Measurements from ENCODE around the gene KIF18B.

KIF18B gene

GRCh38 chr17:44977814-44978550 lies 30.4 kb upstream of the KIF18B start:
- TF ChIP-seq ZNF274 (IDR thresholded peaks at IDR 0.05; ENCODE audit: low read depth, low read length): no peak
- no peak overlapping the region for H3K4me3 ChIP-seq (ENCODE audit: low read length)

DNA sequence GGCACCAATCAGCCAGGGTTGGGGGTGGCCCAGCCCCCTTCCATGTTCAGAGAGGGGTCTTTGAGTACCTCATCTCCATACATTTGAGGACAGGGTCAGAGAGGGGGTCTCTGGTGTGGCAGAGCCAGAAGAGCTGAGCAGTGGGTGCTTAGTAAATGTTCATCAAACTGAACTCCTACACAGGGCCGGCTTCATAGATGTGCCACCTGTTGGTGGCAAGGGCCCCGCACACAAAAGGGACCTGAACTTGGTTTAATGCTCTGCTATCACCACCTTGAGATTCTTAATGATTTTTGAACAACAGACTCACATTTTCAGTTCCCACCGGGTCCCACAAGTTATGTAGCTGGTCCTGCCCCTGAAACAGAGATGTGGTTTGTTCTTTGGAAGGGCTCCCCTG lies 29.5 kb upstream of the KIF18B start:
- TF ChIP-seq ZNF274 (IDR thresholded peaks at IDR 0.05; ENCODE audit: low read depth, low read length): no peak
- H3K4me3 ChIP-seq (ENCODE audit: low read length): no peak overlapping the region

GRCh38 chr17:44976206-44976605 lies 28.6 kb upstream of the KIF18B start:
- TF ChIP-seq ZNF274 (IDR thresholded peaks at IDR 0.05; ENCODE audit: low read depth, low read length): no peak
- H3K4me3 ChIP-seq (ENCODE audit: low read length): no peak overlapping the region

- TF ChIP-seq ZNF274 (IDR thresholded peaks at IDR 0.05; ENCODE audit: low read depth, low read length): no peak
- no peak overlapping the region for H3K4me3 ChIP-seq (ENCODE audit: low read length)
Observed at GRCh38 chr17:44972953-44973352, 25.4 kb upstream of the KIF18B start.

- no peak for TF ChIP-seq ZNF274 (IDR thresholded peaks at IDR 0.05; ENCODE audit: low read depth, low read length)
- no peak overlapping the region for H3K4me3 ChIP-seq (ENCODE audit: low read length)
Observed at GRCh38 chr17:44971776-44972483, 24.4 kb upstream of the KIF18B start.

DNA sequence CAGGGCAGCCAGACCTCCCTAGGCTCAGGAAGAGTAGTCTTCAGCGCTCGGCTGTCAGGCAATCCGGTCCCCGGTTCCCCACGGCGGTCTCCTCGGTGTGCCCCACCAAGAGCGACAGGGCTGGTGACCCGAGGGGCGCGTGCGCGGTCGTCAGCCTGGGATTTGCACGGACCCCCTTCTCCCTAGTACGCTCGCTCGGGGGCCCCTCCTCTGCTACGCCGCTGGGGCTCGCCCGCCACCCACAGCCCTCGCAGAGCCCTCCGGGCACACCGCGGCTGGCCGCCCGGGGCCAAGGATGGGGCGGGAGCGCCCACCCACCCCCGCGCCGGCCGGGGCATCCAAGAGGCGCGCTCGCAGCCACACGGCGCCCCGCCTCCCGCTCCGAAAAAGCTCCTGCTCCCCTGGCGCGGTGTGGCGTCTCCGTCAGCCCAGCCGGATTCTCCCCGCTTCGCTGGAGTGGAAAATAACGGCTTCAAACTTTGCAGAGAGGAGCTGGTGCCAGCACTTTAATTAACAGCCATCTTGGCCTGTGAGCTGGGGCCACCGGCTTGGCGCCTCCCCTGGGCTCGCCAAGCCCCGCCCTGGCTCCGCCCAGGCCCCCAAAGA lies 22.7 kb upstream of the KIF18B start:
- H3K4me3 ChIP-seq (ENCODE audit: low read length): peak overlapping the region; percentile 27; the same call in 1 of the 2 replicates

DNA sequence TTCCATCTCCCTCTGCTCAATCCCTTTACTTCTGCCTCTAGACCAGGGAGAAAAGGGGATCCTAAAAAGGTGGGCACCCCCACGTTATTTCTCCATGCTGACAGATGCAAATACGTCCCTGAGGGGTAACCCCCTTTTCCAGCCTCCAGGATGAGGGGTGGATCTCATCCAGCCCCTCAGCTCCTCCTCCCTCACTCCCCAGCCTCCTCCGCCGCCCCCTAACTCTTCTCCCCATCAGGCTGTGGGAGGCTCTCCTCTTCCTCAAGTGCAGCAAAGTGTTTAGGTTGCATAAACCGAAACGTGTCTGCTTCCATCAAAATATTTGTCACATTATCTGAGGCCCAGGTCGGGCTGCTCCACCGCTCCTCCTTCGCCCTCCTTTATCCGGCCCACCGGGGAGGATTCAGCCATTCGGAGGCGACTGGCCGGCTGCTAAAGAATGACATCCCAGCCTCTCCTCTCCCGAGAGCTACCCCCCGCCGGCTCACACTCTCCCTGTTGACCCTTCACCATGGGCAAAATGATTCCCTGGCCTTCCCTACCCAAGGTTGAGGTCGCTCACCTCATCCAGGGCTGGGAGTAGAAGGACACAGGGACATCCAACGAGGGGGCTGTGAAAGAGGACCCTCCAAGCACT lies 21.7 kb upstream of the KIF18B start:
- H3K4me3 ChIP-seq (ENCODE audit: low read length): no peak overlapping the region

More for the DNA sequence above, 22.7 kb upstream of the KIF18B start:
- no peak for TF ChIP-seq ZNF274 (IDR thresholded peaks at IDR 0.05; ENCODE audit: low read depth, low read length)

GRCh38 chr17:44968225-44969143 lies 20.9 kb upstream of the KIF18B start, which contains the start of gene C1QL1:
TSS of gene C1QL1 (minus strand) at chr17:44968303. CDS start at chr17:44968048, 255 bp downstream.
- no peak for TF ChIP-seq ZNF274 (IDR thresholded peaks at IDR 0.05; ENCODE audit: low read depth, low read length)
- H3K4me3 ChIP-seq (ENCODE audit: low read length): peak within 1 kb of the TSS; percentile 59; the same call in 1 of the 2 replicates

More for the DNA sequence above, 21.7 kb upstream of the KIF18B start:
- TF ChIP-seq ZNF274 (IDR thresholded peaks at IDR 0.05; ENCODE audit: low read depth, low read length): no peak

DNA sequence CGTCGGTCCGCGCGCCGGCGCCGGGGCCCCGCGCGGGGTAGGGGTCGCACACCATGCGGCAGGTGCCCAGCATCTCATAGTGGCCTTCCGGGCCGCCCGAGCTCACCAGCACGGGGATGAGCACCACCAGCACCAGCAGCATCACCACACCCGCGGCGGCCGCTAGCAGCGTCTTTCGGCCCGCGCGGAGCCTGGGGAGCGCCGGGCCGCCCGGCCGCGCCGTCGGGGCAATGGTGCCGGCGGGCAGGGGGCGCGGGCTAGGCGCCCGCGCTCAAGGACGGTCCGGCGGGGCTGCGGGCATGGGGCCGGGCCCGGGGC lies 20.3 kb upstream of the KIF18B start:
- no peak overlapping the region; the same call in 1 of the 2 replicates for H3K4me3 ChIP-seq (ENCODE audit: low read length)
- TF ChIP-seq ZNF274 (IDR thresholded peaks at IDR 0.05; ENCODE audit: low read depth, low read length): no peak

DNA sequence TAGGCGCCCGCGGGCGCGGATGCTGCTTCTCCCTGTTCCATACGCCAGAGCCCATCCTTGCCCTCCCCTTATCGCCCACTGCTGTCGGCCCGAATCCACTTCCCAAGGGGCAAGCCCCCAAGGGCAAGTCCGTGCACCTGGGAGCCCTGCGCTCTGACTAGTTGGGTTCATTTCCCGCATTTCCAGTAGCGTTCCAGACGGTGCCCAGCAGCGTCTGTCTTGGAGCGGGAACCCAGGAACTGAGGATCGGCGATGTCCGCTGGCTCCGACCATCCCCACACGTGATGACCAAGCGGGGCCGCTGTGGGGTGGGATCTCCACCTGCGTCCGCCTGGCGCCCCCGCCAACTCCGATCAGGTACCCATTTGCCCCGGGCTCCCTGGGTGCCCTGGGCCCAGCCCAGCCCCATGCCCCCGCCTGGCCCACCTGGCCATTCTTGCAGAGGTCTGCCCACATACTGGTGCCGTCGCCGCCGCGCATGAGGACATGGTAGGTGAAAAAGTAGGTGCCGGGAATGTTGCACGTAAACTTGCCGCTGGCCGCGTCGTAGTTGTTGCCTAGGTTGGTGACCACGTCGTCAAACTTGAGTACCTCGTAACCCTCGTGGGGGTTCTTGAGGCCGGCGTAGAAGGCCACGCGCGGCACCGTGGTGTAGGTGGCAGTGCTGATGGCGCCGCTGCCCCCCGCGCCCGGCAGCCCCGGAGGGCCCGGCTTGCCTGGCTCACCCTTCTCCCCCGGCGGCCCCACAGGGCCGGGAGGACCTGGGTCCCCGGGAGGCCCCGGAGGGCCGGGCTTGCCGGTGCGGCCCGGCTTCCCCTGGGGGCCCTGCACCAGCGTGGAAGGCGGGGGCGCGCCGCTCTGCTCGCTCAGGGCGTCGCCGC lies 19.7 kb upstream of the KIF18B start:
- no peak for TF ChIP-seq ZNF274 (IDR thresholded peaks at IDR 0.05; ENCODE audit: low read depth, low read length)
- no peak overlapping the region; the same call in 1 of the 2 replicates for H3K4me3 ChIP-seq (ENCODE audit: low read length)

DNA sequence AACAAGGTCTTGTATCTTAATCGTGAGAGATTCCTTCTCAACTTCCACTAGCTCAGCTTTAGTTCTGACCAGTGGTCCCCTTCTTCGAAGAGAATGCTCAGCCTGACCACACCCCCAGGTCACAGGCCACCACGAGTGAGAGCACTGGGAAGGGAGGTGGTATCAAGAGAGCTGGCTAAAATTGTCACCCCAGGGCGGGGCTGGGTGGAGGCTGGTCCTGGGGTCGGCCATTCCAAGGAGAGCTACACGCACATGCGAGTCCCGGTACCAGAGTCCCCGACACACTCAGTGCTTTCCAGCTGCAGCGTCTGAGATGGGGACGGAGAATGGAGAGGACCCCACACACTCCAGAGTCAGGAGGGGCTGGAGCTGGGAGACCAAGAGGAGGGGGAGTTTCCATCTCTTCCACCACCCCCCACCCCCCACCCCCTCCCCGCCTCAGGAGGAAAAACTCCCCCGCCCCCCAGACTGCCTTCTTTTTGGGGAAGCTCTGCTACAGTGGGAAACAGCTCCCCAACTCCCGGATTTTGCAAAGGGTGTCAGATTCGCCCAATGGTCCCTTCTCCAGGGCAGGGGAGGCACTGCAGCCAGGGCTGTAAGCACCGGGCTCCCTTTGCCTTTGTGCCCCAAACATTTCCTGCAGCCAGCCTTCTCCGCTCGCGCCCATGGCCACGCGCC lies 18.9 kb upstream of the KIF18B start:
- no peak overlapping the region for H3K4me3 ChIP-seq (ENCODE audit: low read length)
- TF ChIP-seq ZNF274 (IDR thresholded peaks at IDR 0.05; ENCODE audit: low read depth, low read length): no peak

Measured in GM08714 (cell line).